Ascending aorta (tissue), 2 donors: Measurements from ENCODE around the gene CHN2. TPM values are rescaled to one million over a fixed set of nuclear protein-coding genes. Genes with fewer than 3 reads are reported as not detected.

ENCODE experiments used
- DNase-seq, 2 donors: peaks; one replicate each; pipeline ENCODE4 v3.0.0-alpha.2; 2019; ENCODE audit warnings: low spot score in 2 of 2
- H3K27ac ChIP-seq, 2 donors: fragments of 200-600 bp; sonication (generic); one replicate each; pipeline ENCODE4 v1.5.1; 2016 to 2017; ENCODE audit warnings: mild to moderate bottlenecking in 1 of 2
- H3K27me3 ChIP-seq: fragments of 200-600 bp; sonication (generic); one replicate; pipeline ENCODE4 v1.5.1; 2017
- H3K36me3 ChIP-seq, 2 donors: fragments of 200-600 bp; sonication (generic); one replicate each; pipeline ENCODE4 v1.5.1; 2016
- H3K4me1 ChIP-seq, 2 donors: fragments of 200-600 bp; sonication (generic); one replicate each; pipeline ENCODE4 v1.5.1; 2016 to 2017; ENCODE audit warnings: mild to moderate bottlenecking in 1 of 2
- H3K4me3 ChIP-seq, 2 donors: fragments of 200-600 bp; sonication (generic); one replicate each; pipeline ENCODE4 v1.5.1; 2016 to 2017; ENCODE audit warnings: mild to moderate bottlenecking in 1 of 2
- H3K9me3 ChIP-seq, 2 donors: fragments of 200-600 bp; sonication (generic); one replicate each; pipeline ENCODE4 v1.5.1; 2016
- intact Hi-C: fragments of 100-400 bp; cut with DNase I; formaldehyde crosslinking; loops from one replicate; pipeline ENCODE4 v1.15.1; 2023
- total RNA-seq: library from RNA; depleted of rRNA; stranded (reverse); fragments of >200 nt; gene quantifications from one replicate; pipeline ENCODE4 v1.1.0, GENCODE V29; 2016
- TF ChIP-seq, protein P1 (sequence below), 3 experiments: fragments of 200-600 bp in 2 of 3; fragments of 450-650 bp in 1 of 3; sonication (generic) in 2 of 3; IDR thresholded peaks; one replicate each; pipeline ENCODE4 v1.5.1; 2016 to 2019; ENCODE audit warnings: antibody characterized with exemption in 3 of 3, mild to moderate bottlenecking in 1 of 3, moderate library complexity in 1 of 3

Gene CHN2
- total RNA-seq, 1 donor from 2014 or later, result 8.7 TPM

DNA sequence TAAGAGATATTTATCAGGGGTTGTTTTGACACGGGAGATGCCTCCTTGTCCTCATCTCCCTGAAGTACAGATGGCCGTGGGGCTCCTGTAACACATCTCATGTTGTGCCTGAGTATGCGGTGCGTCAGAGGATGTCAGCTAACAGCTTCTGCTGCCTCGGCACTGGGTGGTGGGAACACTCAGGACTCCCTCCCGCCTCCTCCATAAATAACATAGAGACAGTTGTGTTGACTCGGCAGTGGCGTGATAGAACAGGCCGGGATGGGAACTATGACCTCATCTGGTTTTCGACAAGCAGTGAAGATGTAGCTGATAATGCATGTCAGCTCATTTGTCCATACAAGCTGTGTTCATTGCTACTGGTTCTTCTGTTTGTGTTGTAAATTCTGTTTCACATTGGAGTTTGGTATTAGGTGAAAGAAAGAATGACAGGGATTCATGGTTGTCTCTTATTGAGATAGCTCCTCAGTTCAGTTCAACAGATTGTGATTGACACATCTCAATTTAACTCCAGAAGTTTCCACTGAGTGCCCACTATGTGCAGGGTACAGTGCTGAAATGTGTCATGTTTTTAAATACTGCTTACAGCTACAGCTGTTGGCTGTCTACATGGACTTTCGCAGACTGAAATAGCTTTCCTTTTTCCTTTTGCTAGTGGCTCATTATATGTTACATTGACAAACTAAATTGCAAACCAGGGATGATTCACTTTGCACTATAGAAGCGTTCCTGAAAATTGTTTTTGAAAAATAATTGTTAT, 87.4 kb downstream of the CHN2 start:
- Histone ChIP-seq H3K27ac (no peak overlapping the region), H3K4me1 (no peaks in the 10 kb centered on the region), H3K36me3 (no peaks in the 10 kb centered on the region), H3K27me3 (no peaks in the 10 kb centered on the region), H3K4me3 (no peak overlapping the region), H3K9me3 (no peaks in the 10 kb centered on the region)
- TF ChIP-seq, protein P1, sequence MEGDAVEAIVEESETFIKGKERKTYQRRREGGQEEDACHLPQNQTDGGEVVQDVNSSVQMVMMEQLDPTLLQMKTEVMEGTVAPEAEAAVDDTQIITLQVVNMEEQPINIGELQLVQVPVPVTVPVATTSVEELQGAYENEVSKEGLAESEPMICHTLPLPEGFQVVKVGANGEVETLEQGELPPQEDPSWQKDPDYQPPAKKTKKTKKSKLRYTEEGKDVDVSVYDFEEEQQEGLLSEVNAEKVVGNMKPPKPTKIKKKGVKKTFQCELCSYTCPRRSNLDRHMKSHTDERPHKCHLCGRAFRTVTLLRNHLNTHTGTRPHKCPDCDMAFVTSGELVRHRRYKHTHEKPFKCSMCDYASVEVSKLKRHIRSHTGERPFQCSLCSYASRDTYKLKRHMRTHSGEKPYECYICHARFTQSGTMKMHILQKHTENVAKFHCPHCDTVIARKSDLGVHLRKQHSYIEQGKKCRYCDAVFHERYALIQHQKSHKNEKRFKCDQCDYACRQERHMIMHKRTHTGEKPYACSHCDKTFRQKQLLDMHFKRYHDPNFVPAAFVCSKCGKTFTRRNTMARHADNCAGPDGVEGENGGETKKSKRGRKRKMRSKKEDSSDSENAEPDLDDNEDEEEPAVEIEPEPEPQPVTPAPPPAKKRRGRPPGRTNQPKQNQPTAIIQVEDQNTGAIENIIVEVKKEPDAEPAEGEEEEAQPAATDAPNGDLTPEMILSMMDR (IDR thresholded peaks at IDR 0.05), result no peak
- intact Hi-C loops, result no loop called here
- DNase-seq, result peak; percentile 16 to 63

DNA sequence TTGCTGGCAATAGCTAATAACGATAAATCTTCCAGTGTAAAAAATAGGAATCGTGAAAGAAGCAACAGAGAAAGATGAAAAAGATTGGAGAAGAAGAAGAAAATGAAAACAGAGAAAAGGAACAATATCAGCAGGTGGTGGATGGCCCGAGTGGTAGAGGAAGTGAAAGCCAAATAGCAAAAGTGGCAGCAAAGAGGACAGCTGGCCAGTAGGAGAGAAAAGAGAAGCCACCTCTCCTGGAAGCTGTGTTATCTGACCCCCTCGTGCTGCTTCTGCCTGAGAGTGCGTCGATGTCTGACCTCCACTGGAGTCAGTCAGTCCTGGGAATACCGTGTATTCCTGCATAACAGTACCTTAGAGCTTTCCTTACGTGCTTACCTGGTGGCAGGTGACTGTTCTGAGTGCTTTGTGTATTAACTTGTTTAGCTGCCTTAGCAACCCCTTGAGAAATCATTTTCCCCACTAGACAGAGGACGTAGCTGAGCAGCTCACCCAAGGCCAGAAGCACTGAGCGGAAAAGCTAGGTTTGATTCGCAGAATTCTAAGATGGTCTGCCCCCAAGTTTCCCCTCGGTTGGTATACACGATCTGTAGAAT, 88.3 kb downstream of the CHN2 start:
- H3K27me3 ChIP-seq, result no peaks in the 10 kb centered on the region
- H3K27ac ChIP-seq, result no peak overlapping the region
- intact Hi-C loops, result no loop called here
- H3K36me3 ChIP-seq, result no peaks in the 10 kb centered on the region
- TF ChIP-seq, protein P1 (IDR thresholded peaks at IDR 0.05), result no peak
- no peaks in the 10 kb centered on the region for H3K4me1 ChIP-seq
- no peaks in the 10 kb centered on the region for H3K9me3 ChIP-seq
- H3K4me3 ChIP-seq, result no peak overlapping the region
- DNase-seq, result no peak

DNA sequence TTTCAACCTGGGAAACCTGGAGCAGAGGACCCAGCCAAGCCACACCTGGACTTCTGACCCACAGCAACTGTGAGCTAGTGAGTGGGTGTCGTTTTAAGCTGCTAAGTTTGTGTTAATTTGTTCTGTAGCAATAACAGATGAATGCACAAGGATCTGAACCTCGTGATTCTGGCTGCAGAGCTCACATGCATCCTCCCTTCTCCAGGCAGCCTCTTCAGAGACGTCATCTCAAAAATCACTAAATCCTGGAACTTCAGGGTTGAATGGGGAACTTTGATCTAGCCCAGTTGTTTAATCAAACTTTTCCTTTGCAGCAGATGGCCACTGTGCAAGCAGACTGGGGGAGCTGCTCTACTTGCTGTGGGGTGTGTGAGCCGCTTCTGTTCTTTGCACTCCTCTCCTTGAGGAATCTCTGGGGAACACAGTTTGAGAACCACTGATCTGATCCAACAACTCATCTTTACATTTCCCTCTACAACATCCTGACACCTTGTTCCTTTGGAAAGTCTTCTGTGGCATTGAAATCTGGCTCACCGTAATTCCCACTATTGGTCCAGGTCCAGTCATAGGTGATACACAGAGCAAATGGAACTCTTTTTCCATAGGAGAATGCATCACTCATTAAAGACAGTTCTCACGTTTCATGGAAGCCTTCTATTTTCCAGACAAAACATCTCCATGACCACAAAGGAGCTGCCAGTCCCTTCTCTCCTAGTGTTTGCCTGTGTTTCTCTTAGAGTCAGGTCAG, 90.3 kb downstream of the CHN2 start:
- intact Hi-C loops, result no loop called here
- H3K36me3 ChIP-seq, result no peaks in the 10 kb centered on the region
- no peak overlapping the region for H3K27ac ChIP-seq
- H3K27me3 ChIP-seq, result no peaks in the 10 kb centered on the region
- DNase-seq, result no peak
- H3K4me1 ChIP-seq, result no peaks in the 10 kb centered on the region
- H3K4me3 ChIP-seq, result no peak overlapping the region
- TF ChIP-seq, protein P1 (IDR thresholded peaks at IDR 0.05), result no peak
- no peaks in the 10 kb centered on the region for H3K9me3 ChIP-seq

DNA sequence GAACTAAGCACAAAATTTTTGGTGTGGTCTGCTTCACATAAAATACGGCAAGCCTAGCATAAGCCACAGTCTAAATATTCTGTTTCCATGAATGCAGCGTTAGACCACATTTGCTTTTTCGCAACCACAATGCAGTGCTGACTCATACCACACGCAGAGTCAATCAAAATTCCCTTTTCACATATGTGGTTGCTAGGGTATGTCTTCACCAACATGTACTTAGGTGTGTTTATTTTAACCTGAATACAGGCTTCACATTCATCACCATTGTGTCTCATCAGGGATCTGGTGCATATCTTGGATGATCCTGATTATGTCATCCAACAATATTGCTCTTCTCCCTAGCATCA, 90.8 kb downstream of the CHN2 start:
- no peaks in the 10 kb centered on the region for H3K4me1 ChIP-seq
- no peak overlapping the region for H3K4me3 ChIP-seq
- DNase-seq, result no peak
- no peaks in the 10 kb centered on the region for H3K36me3 ChIP-seq
- TF ChIP-seq, protein P1 (IDR thresholded peaks at IDR 0.05), result no peak
- H3K27me3 ChIP-seq, result no peaks in the 10 kb centered on the region
- no peak overlapping the region for H3K27ac ChIP-seq
- H3K9me3 ChIP-seq, result no peaks in the 10 kb centered on the region
- intact Hi-C loops, result no loop called here

DNA sequence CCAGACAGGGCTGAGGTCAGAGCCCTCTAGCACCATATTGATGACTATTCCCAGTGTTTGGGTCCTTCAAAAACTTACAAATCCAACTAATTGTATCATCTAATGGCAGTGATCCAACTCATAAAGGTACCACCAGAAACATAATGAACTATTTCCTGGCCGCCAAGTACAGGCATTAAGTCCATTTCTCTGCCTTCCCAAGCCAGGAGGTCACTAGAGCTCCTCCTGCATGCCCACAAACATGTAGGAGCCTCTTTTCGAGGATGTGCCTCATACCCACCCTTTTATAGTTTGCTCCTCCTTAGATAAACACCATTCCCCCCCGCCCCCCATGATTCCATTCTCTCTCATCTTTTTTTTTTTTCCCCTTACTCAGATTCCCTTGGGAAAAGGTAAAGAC, 91.3 kb downstream of the CHN2 start:
- intact Hi-C loops, result no loop called here
- Histone ChIP-seq H3K4me1 (no peaks in the 10 kb centered on the region), H3K4me3 (no peak overlapping the region), H3K9me3 (no peaks in the 10 kb centered on the region), H3K27me3 (no peaks in the 10 kb centered on the region), H3K27ac (no peak overlapping the region), H3K36me3 (no peaks in the 10 kb centered on the region)
- TF ChIP-seq, protein P1 (IDR thresholded peaks at IDR 0.05), result no peak
- DNase-seq, result no peak
